Femur (tissue), 1 donor: ENCODE measurements around the gene FXYD2.

Experiments
- DNase-seq: peaks from one replicate; pipeline ENCODE4 v3.0.0-alpha.2; 2017

FXYD2 gene

GRCh38 chr11:117795638-117796455 is 28.7 kb downstream of the FXYD2 start:
- DNase-seq, result no peak

- DNase-seq, result no peak
Observed at GRCh38 chr11:117794772-117795629, 29.5 kb downstream of the FXYD2 start.

- DNase-seq, result no peak
Observed at GRCh38 chr11:117794135-117794534, 30.4 kb downstream of the FXYD2 start.

DNA sequence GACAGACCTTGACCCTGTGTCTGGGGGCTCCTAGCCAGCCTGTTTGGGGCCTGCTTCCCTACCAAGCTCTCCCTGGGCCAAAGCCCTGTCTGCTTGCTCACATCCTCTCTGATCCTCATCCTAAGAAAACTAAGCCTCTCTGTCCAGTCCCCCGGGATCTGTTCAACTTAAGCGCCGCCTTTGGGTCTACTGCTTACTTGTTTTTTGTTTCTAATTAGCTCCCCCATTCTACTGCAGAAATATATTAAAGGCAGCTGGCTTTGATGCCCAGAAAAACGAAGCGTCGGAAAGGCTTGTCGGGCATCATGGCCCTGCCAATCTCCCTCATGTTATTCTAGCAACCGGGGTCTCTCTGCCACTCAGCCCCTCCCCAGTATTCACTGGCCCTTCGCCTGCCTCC is 31.0 kb downstream of the FXYD2 start:
- no peak for DNase-seq

- DNase-seq, result no peak
Observed at GRCh38 chr11:117792992-117793391, 31.6 kb downstream of the FXYD2 start.

DNA sequence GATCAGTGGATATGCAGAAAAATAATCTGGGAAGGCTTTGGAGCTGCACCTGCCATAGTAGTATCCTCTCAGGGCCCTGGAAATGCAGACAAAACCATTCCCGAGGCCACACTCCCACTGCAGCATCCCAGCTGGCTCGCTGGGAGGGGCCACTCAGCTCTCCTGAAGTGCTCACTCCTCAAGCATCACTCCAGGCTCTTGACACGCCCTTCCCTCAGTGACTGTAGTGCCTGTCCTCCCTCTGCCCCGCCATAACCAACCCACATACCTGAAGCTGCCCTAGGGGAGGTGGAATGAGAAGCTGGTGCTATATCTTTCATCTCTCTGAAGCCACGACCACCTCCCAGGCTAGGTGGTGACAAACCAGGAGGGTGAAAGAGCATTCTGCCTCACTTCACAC is 32.3 kb downstream of the FXYD2 start:
- DNase-seq, result no peak

DNA sequence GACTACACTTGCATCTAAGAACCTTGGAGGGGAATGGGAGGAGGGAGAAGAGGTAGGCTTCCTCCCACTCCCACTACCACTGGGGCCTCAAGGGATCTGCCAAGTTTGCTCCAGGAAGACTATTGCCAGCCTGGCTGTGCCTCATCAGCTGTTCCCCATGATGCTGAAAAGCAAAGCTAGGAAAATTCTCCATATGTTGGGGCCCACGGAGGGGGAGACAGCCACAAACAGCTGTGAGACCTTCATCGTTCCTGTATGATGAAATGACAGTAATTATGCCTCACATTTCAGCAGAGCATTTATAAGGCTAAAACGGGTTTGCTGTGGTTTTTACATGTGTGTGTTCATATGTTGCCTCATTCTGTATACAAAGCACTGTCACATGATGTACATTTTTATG is 34.3 kb downstream of the FXYD2 start:
- no peak for DNase-seq

DNA sequence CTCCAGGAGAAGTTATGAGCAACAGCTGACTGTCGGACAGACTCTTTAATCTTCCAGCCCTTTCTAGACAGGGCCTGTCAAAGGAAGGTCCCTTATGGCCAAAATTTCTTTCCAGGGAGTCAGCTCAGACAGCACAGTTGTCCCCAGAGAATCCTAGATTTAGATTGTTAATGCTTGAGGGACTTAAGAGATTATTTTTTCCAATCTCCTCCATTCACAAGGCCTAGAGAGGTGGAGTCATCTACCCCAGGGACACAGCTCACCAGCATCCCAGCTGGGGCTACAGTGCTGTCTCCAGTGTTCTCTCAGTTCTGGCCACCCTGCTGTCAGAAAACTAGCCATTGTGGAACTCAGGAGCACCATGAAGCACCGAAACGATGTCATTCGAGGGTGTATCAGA is 35.3 kb downstream of the FXYD2 start:
- no peak for DNase-seq

- DNase-seq, result no peak
Observed at GRCh38 chr11:117786135-117786870, 38.2 kb downstream of the FXYD2 start.

GRCh38 chr11:117782101-117782500 is 42.4 kb downstream of the FXYD2 start:
- no peak for DNase-seq

DNA sequence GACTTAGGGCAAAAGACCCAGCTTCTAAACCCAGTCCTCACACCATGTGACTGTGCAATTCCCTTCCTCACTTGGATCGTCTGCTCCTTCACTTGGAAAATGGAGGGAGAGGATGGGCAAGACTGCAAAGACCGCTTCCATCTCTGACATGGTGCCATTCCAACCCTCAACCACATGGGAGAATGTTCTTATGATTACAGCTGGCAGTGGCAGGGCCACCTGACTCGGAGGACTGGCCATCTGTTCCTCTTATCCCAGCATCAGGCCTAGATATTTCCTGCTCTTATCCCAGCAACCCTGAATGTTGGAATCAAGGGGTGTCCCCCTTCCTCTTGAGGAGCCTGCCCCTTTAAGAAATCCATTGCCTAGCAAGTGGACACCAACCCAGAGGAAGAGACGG is 42.9 kb downstream of the FXYD2 start:
- no peak for DNase-seq

- no peak for DNase-seq
Observed at GRCh38 chr11:117780456-117780855, 44.1 kb downstream of the FXYD2 start.

GRCh38 chr11:117774553-117774952 is 50.0 kb downstream of the FXYD2 start:
- no peak for DNase-seq

DNA sequence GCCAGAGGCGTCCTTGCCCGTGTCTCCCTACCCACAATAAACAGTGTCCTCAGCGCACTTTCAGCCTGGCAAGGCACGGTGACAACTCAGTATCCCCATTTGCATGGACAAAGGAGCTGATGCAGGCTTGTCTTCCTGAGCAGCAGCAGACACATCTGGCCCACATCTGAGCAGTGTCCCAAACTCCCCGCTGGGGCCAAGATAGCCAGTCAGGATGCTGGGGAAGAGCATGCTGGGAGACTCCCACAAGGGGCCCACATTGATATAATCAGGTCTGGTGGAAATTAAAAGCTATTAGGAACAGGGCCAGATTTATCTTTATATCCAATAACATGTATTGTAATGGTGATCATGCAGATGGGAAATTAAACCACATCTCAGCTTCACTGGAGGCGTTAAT is 52.2 kb downstream of the FXYD2 start:
- DNase-seq, result no peak

- no peak for DNase-seq
Observed at GRCh38 chr11:117771841-117772240, 52.7 kb downstream of the FXYD2 start.

GRCh38 chr11:117771197-117771596 is 53.3 kb downstream of the FXYD2 start:
- no peak for DNase-seq

GRCh38 chr11:117770061-117770460 is 54.5 kb downstream of the FXYD2 start:
- no peak for DNase-seq
